HG02981 (cell line): Measurements from ENCODE around the gene BMP8A.

Source experiments
- ATAC-seq: cut with Tn5 transposase; IDR thresholded peaks from one replicate; pipeline ENCODE4 v1.9.1; 2021; ENCODE audit warnings: mild to moderate bottlenecking, moderate library complexity; ENCODE audit not compliant: unreplicated experiment

Gene BMP8A

DNA sequence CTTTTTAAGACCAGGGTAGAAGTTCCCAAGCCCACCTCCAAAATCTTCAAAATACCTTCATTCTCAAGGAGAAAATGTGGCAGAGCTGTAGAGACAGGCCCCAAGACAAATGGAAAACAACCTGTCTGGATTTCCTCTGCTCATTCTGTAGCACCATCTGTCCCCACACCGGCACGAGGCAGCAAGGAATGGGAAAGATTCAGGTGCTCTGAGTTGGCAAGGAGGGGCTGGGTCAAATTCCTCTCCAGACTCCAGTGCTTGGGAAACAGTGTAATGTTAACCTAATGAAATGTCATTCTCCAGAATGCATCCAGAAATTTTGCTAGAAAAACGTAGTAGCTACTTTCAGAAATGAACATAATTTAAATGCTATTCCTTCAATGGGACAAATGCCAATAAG lies 75.9 kb downstream of the BMP8A start:
- no peak for ATAC-seq

DNA sequence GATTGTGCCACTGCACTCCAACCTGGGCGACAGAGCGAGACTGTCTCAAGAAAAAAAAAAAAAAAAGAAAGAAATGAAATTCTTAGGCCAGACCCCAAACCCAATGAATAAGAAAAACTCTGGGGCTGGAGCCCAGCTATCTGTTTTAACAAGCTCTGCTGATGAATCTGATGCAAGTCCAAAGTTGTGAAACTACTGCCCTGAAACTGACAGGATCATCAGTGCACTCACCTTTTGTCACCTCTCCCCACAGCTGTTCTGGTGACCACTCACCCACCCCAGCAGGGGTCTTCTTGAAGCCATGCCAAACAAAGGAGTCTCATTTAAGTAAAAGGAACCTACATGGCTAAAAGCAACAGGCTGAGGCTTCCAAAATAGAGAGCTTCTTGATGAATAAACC lies 76.8 kb downstream of the BMP8A start:
- ATAC-seq, result no peak

DNA sequence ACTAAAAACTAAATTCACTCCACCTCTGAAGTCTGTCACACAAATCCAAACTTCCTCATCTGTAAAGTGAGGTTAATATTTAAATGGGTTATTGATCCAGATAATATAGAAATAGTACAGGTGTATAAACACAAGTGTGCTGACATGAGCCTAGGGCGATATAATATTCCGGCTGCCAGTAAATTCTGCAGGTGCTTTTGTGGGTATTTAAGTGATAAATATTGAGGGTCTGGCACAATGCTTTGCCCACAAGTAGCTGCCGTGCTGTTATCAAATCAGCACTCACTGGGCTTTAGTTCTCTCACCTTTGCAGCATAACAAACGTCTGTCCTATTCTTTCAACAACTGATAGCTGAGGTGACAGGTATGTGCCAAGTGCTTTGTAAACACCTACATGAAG lies 77.6 kb downstream of the BMP8A start:
- ATAC-seq, result no peak

DNA sequence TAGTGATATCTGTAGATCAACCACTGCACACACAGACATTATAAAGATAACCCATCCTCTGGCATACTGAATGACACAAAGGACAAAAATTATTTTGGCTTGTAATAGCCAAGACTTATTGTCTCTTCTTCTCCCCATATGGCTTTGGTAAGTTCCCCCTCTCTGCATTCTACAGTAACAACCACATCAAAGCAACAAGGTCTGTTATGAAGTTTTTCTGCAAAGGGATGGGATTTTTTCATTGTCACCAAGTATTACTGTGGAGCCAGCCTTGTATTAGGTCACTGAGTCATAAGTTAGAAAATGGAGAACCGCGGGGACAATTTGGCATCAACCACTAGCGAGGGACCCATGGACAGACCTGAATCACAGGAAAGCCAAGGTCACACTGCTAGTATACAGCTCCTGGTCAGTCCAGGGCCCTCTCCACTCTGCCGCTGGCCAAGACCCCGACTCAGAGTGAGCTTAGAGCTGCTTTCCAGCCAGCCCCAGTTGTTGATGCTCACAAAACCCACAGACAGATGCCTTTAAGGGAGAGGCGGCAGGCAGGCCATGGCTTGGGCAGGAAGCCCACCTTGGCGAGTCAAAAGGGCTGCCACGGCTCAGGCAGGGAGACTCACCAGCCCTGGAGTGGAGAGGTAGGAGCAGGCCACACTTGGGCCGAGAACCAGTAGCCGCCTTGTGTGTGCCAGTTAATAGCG lies 79.2 kb downstream of the BMP8A start:
- no peak for ATAC-seq

DNA sequence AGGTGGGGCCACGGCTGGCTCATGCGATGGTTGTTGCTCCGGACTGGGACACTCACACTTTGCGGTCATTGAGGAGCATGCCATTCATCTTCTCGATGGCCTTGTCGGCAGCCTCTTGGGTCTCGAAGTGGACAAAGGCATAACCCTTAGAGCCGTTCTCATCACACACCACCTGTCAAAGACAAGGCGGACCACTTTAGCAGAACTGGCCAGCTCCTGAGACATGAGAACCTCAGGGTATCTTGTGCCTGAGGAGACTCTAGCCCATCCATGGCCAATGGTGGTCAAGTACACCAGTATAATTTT lies 79.7 kb downstream of the BMP8A start:
- no peak for ATAC-seq

DNA sequence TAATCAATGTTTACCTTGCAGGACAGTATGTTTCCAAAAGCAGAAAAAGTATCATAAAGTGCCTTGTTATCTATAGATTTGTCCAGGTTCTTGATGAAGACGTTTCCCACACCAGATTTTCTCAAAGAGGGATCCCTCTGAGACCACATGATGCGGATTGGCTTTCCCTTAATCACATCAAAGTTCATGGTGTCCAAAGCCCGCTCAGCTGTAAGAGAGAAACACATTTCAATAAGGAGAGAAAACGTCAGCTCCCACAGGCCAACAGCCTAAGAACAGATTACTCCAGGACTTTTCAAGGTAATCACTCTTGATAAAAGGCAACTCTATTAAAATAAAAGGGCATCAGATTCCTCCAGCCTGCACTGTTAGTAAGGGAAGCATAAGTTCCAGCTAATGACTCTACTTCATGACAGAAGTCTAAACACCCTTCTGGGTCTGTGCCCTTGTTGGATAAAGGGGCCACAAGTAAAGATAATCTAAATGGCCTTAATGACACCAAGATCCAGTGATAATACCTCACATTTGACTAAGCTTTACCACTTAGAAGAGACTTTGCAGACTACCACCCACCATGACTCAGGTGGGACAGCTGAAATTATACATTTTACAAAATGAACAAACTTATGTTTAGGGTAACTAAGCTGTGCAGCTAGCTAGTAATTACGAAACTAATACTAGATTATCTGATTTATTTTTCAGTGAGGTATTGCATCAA lies 81.1 kb downstream of the BMP8A start:
- ATAC-seq, result no peak

DNA sequence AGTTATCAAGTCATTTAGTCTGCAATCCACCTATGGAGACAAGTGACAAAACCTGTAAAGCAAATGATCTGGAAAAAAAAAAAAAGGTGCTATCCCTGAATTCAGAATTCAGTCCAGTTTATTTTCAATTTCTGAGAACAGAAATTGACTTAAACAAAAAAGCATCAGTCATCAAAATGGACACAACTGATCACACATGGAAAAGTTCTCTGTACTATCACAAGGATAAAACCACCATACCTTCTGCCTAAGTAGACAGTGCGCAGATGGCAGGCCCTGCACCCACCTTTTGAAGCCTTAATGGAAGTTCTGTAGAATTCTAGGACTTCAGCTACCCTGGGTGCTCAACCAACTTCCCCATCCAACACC lies 81.6 kb downstream of the BMP8A start:
- no peak for ATAC-seq

DNA sequence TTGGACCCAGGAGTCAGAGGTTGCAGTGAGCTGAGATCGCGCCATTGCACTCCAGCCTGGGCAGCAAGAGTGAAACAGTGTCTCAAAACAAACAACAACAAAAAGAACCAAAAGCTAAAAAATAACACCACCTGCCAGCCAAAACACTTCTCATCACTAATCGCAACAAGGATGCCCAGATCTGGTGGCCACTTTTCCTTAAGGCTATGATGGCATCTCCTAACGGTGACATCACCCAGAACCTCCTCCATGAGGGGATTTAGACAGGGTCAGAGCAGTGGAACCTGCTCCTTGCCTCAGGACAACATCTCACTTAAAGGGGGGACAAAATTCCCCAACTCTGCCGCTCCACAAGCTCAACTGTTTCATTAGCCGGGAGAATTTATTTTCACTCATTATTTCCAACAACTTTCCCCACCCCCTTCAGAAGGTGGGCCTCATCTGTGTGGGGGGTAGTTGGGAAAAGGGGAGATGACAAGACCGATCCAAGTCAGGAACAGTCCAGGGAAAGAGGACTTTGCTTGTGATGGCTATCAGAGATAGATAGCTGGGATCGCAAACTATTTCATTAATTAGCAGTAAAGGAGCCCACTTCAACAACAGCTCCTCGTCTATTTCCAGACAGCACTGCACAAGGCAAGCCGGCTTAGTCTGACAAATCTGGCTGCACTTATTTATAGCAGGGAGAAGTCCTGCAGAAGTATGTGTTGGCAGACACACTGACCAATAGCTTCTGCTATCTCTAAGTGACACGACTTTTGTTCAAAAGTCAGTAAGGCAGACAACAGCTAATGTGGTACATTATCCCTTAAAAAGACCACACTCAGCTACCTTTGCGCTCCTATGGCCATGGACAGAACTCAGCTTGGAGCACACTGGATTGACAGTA lies 82.5 kb downstream of the BMP8A start:
- ATAC-seq, result no peak

DNA sequence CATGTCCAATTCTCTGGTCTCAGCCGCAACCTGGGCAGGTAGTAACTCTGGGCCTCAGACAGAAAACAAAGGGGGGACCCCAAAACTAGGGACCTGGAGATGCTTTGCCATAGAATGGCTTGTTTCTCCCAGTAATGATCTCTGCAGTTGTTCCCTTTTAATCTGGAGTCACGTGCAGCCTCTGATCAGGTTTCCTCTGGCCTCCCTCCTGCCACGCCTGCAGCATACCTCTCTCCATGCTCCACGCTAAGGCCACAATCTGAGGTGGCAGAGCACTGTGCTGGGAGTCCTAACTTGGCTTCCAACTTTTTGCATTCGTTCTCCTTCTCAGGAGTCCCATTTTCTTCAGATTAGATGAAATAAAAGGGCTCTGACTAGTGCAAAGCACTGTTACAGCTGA lies 83.2 kb downstream of the BMP8A start:
- ATAC-seq, result no peak
